HG02943 (cell line): ENCODE measurements around the gene FAM50A.
A peak's percentile ranks its signal among the peaks of the same experiment; 100 is the strongest.
"Not testable (repeated sequence)": the region's sequence is repeated elsewhere in the genome, so short reads cannot be mapped to it uniquely, and the experiment has no call there.

ENCODE experiments used
- ATAC-seq: cut with Tn5 transposase; IDR thresholded peaks from one replicate; pipeline ENCODE4 v1.9.1; 2021; ENCODE audit warnings: mild to moderate bottlenecking, low read depth, moderate library complexity; ENCODE audit not compliant: unreplicated experiment

The FAM50A gene, protein sequence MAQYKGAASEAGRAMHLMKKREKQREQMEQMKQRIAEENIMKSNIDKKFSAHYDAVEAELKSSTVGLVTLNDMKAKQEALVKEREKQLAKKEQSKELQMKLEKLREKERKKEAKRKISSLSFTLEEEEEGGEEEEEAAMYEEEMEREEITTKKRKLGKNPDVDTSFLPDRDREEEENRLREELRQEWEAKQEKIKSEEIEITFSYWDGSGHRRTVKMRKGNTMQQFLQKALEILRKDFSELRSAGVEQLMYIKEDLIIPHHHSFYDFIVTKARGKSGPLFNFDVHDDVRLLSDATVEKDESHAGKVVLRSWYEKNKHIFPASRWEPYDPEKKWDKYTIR

GRCh38 chrX:154443992-154444754 lies at the start of gene FAM50A:
Gene FAM50A (plus strand): TSS chrX:154444141. CDS start chrX:154444236, 95 bp downstream.
- no peak for ATAC-seq

GRCh38 chrX:154396363-154396762 lies 47.6 kb upstream of the FAM50A start:
- not testable (repeated sequence) for ATAC-seq

DNA sequence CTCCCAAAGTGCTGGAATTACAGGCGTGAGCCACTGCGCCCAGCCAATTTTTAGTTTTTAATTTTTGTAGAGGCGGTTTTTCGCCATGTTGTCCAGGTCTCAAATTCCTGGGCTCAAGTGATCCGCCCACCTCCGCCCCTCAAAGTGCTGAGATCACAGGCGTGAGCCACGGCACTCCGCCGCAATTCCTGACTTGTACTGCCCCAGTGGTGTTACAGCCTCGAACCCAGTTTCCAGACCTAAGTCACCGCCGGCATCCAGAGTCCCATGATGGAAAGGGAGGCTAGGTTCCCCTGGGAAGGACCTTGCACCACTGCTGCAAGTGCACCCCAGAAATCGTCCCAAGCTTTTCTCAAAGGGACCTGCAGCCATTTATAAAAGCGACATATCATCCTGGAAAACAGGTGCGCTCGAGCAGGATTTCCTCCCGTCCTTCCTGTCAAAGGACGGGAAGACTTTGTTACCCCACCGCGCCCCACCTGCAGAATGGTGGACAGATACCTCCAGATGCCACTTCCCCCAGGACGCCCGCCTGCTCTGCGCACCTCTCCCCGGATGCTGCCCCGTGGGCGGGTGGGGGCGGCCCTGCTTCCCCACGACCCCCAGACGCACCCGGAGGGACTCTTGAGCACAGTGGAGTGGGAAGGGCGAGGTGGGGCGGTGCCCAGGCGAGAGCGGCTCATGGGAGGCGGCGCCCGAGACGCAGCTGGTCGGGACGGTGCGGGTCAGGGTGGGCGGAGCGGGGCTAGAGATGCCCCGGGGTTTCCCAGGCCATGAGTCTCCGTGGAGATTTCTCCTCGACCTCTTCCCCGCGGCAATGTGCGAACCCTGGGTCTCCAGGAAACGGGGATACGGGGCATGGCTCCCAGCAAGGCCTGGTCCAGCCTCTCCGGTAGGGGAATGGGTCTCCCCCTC lies 46.7 kb upstream of the FAM50A start:
- peak; percentile 68 for ATAC-seq

- peak; percentile 58 for ATAC-seq
These were observed 45.9 kb upstream of the FAM50A start, which contains the start of gene RPL10 for GRCh38 chrX:154397888-154398667. Gene RPL10 (plus strand): TSS chrX:154398377. CDS start chrX:154398520, 143 bp downstream.

- no peak for ATAC-seq
These were observed 45.0 kb upstream of the FAM50A start for GRCh38 chrX:154398668-154399526.

- no peak for ATAC-seq
These were observed 44.2 kb upstream of the FAM50A start for GRCh38 chrX:154399527-154400368.

GRCh38 chrX:154400369-154400817 lies 43.5 kb upstream of the FAM50A start:
- ATAC-seq, result not testable (repeated sequence)

- ATAC-seq, result no peak
These were observed 42.7 kb upstream of the FAM50A start for GRCh38 chrX:154401045-154401799.

DNA sequence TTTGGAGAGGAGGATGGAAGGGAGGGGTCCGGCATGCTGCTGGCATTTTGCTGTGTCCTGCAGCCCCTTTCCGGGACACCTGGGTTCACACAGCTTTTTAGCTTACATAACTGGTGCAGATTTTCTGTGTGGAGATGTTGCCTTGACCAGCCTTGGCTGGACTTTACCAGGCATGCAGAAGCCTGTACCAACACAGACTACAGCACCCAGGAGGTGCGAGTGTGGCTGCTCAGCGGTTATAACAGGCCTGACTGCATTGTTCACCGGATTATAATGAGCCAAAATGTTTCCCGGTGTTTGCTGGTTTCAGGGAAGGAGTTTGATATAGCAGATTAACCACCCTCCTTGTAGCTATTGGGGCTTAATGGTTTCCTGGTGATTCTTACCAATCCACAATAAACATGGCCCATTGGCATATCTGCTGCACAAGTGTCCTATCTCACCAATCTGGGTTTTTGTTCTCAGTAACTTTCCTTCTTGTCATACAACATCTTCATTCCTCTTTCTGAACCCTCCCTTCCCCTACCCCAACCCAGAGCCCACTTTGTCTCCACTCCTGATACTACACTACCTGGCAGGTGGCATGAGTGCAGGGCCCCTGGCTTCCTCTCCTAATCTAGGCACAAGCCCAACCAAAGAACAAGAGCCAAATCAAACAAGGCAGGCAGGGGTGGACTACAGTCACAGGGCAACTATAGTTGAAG lies 41.9 kb upstream of the FAM50A start:
- no peak for ATAC-seq

DNA sequence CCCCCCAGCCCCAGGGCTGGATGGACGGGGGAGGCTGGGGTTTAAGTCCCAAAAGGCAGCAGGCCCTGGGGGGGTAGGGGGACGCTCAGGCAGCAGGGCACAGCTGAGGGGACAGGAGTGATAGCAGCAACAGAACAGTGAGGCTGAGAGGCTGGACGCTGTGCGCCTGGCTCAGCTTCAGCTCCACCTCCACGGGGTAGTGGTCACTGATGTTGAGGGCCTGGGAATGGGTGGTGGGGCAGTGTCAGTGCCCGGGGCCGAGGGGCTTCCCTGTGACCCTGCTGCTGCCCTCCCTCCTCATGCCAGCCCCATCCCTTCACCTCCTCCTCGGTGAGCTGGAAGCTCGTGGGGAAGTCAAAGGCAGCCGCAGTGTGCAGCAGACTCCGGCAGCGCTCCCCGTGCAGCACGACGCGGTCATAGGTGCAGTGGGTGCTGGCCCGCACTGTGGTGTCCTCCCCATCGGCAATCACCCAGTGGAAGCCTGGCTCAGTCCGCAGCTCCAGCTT lies 41.3 kb upstream of the FAM50A start:
- no peak for ATAC-seq

DNA sequence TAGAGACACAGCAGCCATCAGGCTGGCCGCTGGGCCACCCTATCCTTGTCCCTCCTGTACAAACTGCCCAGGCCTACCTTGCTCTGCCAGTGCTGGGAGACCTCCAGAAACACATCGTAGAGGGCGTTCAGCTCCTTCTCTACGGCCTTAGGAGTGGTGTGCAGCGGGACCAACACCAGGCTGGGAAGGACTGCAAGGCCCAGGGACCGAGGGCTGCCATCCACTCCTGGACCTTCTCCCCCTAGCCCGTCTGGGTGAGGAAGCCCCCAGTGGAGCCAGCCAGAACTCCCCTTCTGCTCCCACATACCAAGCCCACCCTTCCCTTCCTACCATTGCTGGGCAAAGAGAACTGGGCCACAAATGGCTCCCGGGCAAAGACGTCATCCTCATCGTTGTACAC lies 40.7 kb upstream of the FAM50A start:
- ATAC-seq, result no peak

- ATAC-seq, result no peak
These were observed 40.1 kb upstream of the FAM50A start for GRCh38 chrX:154403858-154404257.

DNA sequence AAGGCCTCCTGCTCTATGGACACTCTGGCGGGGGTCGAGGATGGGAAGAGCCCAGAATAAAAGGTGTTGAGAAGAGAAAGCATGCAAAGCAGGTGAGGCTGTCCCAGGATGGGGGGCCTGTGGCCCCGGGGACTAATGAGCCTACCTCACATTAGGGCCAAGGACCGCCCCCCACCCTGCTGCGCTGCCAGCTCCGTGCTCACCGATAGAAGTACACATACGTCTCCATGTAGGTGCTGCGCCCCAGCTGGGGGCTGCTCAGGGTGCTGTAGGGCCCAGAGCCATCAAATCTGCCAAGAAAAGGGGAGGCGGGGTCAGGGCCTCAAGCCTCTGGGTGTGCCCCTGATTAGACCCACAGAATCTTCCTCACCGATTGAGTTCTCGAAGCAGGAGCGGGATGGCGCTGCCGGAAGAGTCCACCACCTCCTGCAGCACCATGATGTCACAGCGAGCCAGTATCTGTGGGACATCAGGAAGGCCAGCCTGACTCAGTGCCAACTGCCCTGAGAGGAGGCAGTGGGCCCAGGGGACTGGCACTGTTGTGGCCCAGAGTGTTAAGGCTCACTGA lies 39.2 kb upstream of the FAM50A start:
- ATAC-seq, result no peak

GRCh38 chrX:154408659-154409221 lies 35.2 kb upstream of the FAM50A start:
- ATAC-seq, result no peak

DNA sequence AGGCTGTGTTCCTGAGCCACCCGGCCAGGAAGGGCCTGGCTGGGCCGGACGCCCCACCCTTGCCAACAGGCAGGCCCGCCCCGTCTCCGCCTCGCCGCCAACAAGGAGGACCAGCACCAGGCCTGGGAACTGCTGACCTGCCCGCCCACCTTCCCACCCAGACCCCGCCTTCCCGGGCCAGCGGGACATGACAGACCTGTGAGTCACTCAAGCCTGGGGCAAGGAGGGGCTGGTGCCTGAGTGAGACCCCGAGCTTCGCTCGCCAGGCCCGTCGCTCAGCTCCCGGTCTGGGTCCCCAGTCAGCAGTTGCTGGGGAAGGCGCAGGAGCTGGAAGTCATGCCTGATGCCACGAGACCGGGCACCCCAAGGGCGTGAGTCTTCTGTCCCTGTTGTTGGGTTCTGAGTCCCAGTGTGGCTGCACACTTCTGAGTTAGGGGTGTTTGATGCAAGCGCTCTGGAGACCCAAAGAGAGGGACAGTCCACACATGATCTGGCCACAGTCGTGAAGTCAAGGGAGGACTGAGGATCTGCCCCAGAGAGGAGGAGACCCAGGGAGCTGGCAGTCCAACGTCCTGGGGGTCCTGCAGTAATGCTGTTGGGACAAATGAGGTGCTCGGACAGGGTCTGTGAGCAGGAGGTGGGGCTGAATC lies 34.6 kb upstream of the FAM50A start, which contains the start of gene DNASE1L1:
TSS of gene DNASE1L1 (minus strand) at position 33 of the 650 bp plus-strand sequence. CDS start 3,686 bp downstream, outside the sequence.
- no peak for ATAC-seq
